Measurements from ENCODE around the gene LRIG1. TPM values are rescaled to one million over a fixed set of nuclear protein-coding genes. Genes with fewer than 3 reads are reported as not detected.

LRIG1 gene
- total RNA-seq, 2 donors from 2014 or later, result 119 to 186 TPM

DNA sequence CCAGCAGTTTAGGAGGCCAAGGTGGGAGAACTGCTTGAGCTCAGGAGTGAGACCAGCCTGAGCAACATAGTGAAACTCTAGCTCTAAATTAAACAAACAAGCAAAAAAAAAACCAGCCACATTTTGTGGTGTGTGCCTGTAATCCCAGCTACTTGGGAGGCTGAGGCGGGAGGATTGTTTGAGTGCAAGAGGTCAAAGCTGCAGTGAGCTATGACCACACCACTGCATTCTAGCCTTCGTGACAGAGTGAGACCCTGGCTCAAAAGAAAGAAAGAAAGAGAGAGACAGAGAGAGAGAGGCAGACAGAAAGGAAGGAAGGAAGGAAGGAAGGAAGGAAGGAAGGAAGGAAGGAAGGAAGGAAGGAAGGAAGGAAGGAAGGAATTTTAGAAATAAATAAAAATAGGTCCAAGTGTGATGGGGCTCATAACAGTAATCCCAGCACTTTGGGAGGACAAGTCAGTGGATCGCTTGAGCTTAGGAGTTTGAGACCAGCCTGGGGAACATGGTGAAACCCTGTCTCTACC is 38.7 kb upstream of the LRIG1 start:
- intact Hi-C loops (cut with DNase I), result no loop called here
- Histone ChIP-seq H3K27ac (no peak overlapping the region), H3K9me3 (no peaks in the 10 kb centered on the region), H3K4me3 (no peak overlapping the region), H3K4me1 (replicated peaks) (no peaks in the 10 kb centered on the region), H3K36me3 (no peaks in the 10 kb centered on the region), H3K27me3 (replicated peaks; ENCODE audit: insufficient read depth) (no peaks in the 10 kb centered on the region)
- DNase-seq (ENCODE audit: low spot score), result no peak
- no peak for TF ChIP-seq POLR2AphosphoS5 (IDR thresholded peaks at IDR 0.05)
- TF ChIP-seq, protein P1, sequence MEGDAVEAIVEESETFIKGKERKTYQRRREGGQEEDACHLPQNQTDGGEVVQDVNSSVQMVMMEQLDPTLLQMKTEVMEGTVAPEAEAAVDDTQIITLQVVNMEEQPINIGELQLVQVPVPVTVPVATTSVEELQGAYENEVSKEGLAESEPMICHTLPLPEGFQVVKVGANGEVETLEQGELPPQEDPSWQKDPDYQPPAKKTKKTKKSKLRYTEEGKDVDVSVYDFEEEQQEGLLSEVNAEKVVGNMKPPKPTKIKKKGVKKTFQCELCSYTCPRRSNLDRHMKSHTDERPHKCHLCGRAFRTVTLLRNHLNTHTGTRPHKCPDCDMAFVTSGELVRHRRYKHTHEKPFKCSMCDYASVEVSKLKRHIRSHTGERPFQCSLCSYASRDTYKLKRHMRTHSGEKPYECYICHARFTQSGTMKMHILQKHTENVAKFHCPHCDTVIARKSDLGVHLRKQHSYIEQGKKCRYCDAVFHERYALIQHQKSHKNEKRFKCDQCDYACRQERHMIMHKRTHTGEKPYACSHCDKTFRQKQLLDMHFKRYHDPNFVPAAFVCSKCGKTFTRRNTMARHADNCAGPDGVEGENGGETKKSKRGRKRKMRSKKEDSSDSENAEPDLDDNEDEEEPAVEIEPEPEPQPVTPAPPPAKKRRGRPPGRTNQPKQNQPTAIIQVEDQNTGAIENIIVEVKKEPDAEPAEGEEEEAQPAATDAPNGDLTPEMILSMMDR (IDR thresholded peaks at IDR 0.05), result no peak
- no peak for TF ChIP-seq POLR2A (IDR thresholded peaks at IDR 0.05)
- 97% methylated on average over 3 of the region's 3 CpGs for WGBS

DNA sequence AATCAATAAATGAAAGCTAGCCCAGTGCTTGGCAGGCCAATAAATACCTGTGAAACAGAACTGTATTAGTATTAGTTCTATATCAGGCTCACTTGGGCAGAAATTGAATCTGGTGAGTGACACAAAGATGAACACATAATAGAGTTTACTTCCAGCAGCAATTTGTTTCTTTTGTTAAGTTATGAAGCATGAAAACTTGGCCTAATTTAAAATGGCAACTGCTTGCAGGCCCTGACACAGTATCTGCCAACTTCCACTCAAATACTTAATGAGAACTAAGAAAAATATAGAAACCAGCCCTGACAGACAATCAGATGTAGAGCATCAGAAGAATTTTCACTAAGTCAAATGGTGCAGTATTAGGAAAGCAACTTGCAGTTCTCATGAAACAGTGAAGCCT is 37.6 kb upstream of the LRIG1 start:
- no peak for DNase-seq (ENCODE audit: low spot score)
- intact Hi-C loops (cut with DNase I), result no loop called here

DNA sequence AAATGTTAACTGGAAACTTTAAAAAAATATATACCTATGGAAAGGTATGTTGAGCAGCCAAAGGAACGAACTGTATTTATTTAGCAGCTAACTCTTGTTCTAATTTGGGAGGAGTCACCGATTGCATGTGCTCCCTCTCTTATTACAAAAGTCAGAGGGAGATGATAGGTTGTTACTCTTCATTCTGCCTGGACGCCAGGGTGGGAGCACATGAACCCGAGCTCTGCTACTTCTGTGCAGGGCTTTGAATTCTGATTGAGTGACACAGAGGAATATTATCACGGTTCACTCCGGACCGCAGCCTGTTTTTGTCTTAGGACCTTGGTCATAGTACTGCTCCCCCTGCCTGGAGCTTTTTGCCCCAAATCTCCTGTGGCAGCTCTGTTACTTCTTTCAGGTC is 36.9 kb upstream of the LRIG1 start:
- no peak overlapping the region for H3K4me3 ChIP-seq
- no peaks in the 10 kb centered on the region for H3K36me3 ChIP-seq
- H3K27ac ChIP-seq, result no peak overlapping the region
- no peak for DNase-seq (ENCODE audit: low spot score)
- WGBS, result 86% methylated on average over 7 of the region's 7 CpGs
- no peaks in the 10 kb centered on the region for H3K27me3 ChIP-seq (replicated peaks; ENCODE audit: insufficient read depth)
- intact Hi-C loops (cut with DNase I), result no loop called here
- no peak for TF ChIP-seq POLR2A (IDR thresholded peaks at IDR 0.05)
- TF ChIP-seq POLR2AphosphoS5 (IDR thresholded peaks at IDR 0.05), result no peak
- TF ChIP-seq, protein P1 (IDR thresholded peaks at IDR 0.05), result no peak
- no peaks in the 10 kb centered on the region for H3K9me3 ChIP-seq
- H3K4me1 ChIP-seq (replicated peaks), result no peaks in the 10 kb centered on the region

More for the DNA sequence above, 37.6 kb upstream of the LRIG1 start:
- Histone ChIP-seq H3K36me3 (no peaks in the 10 kb centered on the region), H3K9me3 (no peaks in the 10 kb centered on the region), H3K4me1 (replicated peaks) (no peaks in the 10 kb centered on the region), H3K27me3 (replicated peaks; ENCODE audit: insufficient read depth) (no peaks in the 10 kb centered on the region), H3K4me3 (no peak overlapping the region), H3K27ac (no peak overlapping the region)
- no peak for TF ChIP-seq POLR2A (IDR thresholded peaks at IDR 0.05)

DNA sequence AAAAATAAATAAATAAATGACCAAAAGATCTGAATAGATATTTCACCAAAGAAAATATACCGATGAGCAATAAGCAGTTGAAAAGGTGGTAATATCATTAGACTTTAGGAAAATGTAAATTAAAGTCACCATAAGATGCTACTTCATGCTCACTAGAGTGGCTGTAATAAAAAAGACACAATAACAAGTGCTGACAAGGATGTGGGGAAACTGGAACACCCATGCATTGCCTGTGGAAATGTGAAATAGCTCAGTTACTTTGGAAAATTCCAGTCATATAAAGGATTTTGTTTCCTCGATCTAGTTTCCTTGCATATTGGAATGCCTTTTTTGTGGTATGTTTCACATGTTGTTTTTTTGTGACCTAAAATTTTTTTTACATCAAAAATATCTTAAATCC is 36.0 kb upstream of the LRIG1 start:
- intact Hi-C loops (cut with DNase I), result no loop called here
- WGBS, result 98% methylated on average over 2 of the region's 2 CpGs
- Histone ChIP-seq H3K27me3 (replicated peaks; ENCODE audit: insufficient read depth) (no peaks in the 10 kb centered on the region), H3K36me3 (no peaks in the 10 kb centered on the region), H3K9me3 (no peaks in the 10 kb centered on the region), H3K4me3 (no peak overlapping the region), H3K4me1 (replicated peaks) (no peaks in the 10 kb centered on the region), H3K27ac (no peak overlapping the region)
- DNase-seq (ENCODE audit: low spot score), result no peak
- TF ChIP-seq, protein P1 (IDR thresholded peaks at IDR 0.05), result no peak
- TF ChIP-seq POLR2AphosphoS5 (IDR thresholded peaks at IDR 0.05), result no peak
- TF ChIP-seq POLR2A (IDR thresholded peaks at IDR 0.05), result no peak

DNA sequence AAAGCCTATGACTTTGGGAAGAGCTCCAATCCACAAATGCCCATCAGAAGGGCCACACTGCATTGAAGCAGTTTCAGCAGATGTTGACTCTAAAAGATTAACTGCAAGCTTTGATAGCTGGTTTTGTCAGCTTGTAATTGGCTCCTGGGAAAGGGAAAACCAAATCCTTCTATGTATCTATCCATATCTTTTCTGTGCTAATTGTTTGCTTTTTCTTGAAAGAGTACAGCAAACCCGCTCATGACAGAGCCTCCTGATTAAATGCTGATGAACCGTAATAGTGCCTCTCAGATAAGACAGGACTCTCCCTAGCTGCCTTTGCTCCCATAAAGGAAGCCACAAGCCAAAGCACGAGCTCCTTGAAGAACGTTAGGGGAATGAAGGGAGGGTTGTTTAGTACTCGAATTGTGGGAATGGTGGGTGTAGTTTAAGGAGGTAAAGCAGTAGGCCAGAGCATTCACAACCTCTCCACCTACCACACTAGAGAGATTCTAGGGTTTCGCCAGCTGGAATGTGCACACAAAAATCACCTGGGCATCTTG is 33.6 kb upstream of the LRIG1 start:
- no peak for DNase-seq (ENCODE audit: low spot score)
- Histone ChIP-seq H3K9me3 (no peaks in the 10 kb centered on the region), H3K4me3 (no peak overlapping the region), H3K36me3 (no peaks in the 10 kb centered on the region), H3K4me1 (replicated peaks) (no peaks in the 10 kb centered on the region), H3K27ac (no peak overlapping the region), H3K27me3 (replicated peaks; ENCODE audit: insufficient read depth) (no peaks in the 10 kb centered on the region)
- intact Hi-C loops (cut with DNase I), result no loop called here
- no peak for TF ChIP-seq POLR2AphosphoS5 (IDR thresholded peaks at IDR 0.05)
- no peak for TF ChIP-seq POLR2A (IDR thresholded peaks at IDR 0.05)
- TF ChIP-seq, protein P1 (IDR thresholded peaks at IDR 0.05), result no peak
- 76% methylated on average over 6 of the region's 6 CpGs for WGBS

Measured in prostate gland (tissue), 2 donors.